Cardiac fibroblast (primary cell): ENCODE results near the gene USP5.
A peak's percentile ranks its signal among the peaks of the same experiment; 100 is the strongest.

ENCODE experiments used
- DNase-seq, 2 donors: peaks; one replicate each; pipeline versions ENCODE4 v3.0.0 to v3.0.0-alpha.2; 2010; ENCODE audit warnings: low read depth in 2 of 2
- H3K4me3 ChIP-seq, 2 donors: replicated peaks in 1 of 2; 1 replicate in 1 of 2; 2 replicates in 1 of 2; pipeline ENCODE4 v1.5.1; 2011; ENCODE audit warnings: low read depth in 2 of 2, low read length in 2 of 2, mild to moderate bottlenecking in 2 of 2, moderate library complexity in 1 of 2
- TF ChIP-seq, protein P1 (sequence below): IDR thresholded peaks from one replicate; pipeline ENCODE4 v1.5.1; 2011; ENCODE audit warnings: low read depth, mild to moderate bottlenecking, low read length, inconsistent platforms

The USP5 gene

DNA sequence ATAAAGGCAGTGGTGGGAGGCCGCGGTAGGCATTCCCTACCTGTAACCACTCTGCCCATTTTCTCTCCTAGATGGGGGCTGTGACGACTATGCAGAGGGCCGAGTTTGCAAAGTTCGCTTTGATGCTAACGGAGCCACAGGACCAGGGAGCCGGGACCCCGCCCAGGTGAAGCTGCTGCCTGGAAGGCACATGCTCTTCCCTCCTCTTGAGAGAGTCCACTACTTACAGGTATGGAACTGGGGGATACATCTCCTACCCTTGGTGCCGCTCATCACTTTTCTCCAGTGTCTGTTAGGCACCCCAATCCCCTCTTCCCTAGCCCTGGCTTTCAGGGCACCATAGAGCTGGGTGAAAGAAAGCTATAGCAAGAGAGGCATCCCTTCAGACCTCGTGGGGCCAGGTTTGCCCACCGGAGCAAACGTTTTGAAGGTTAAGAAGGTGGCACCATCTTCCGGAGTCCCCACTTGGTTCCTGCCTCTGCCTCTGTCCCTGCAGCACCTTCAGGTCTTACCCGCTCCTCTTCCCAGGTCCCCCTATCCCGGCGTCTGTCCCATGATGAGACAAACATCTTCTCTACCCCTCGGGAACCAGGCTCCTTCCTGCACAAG lies 25.7 kb upstream of the USP5 start:
- DNase-seq: no peak
- TF ChIP-seq, protein P1, sequence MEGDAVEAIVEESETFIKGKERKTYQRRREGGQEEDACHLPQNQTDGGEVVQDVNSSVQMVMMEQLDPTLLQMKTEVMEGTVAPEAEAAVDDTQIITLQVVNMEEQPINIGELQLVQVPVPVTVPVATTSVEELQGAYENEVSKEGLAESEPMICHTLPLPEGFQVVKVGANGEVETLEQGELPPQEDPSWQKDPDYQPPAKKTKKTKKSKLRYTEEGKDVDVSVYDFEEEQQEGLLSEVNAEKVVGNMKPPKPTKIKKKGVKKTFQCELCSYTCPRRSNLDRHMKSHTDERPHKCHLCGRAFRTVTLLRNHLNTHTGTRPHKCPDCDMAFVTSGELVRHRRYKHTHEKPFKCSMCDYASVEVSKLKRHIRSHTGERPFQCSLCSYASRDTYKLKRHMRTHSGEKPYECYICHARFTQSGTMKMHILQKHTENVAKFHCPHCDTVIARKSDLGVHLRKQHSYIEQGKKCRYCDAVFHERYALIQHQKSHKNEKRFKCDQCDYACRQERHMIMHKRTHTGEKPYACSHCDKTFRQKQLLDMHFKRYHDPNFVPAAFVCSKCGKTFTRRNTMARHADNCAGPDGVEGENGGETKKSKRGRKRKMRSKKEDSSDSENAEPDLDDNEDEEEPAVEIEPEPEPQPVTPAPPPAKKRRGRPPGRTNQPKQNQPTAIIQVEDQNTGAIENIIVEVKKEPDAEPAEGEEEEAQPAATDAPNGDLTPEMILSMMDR: no peak

DNA sequence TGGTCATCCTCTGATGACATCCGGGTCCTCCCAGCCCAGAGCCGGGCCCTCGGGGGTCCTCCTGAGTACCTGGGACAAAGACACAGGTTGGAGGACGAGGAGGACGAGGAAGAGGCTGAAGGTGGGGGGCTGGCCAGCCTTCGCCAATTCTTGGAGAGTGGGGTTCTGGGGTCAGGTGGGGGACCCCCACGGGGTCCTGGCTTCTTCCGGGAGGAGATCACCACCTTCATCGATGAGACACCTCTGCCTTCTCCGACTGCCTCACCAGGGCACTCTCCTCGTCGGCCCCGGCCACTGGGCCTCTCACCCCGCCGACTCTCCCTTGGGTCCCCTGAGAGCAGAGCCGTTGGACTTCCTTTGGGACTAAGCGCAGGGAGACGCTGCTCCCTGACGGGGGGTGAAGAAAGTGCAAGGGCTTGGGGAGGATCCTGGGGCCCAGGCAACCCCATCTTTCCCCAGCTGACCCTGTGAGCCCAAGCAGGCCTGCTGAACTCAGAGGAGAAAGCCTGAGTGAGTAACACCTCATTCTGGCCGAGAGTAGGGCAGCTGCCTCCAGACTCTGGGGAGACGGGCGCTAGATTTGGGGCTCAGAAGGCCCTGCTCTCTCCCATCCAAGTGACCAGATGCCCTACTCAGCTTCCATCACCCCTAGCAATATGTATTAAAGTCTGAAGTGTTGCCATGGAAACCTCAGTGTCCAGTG lies 25.1 kb upstream of the USP5 start:
- H3K4me3 ChIP-seq: no peak overlapping the region
- TF ChIP-seq, protein P1: no peak

More for the DNA sequence above, 25.7 kb upstream of the USP5 start:
- H3K4me3 ChIP-seq: no peak overlapping the region

DNA sequence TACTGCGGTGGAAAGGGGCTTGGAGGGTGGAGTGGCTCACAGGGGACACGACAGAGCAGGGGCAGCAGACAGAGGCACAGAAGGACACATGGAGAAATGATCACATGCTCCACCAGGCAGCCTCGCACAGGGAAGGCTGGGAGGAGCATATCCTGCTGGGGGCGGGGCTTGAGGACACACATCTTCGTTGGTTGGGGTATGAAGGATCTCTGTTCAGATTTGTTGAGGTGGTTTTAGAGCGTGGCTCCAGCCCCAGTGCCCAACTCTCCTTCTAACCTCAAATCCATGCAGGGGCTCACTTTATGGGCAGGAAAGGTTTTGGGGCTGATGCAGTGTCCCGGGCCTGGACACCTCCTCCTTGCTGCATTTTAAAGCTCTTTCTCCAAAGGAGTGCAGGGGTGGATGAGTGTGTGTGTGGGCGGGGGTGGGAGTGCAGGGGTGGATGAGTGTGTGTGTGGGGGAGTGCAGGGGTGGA lies 24.5 kb upstream of the USP5 start:
- peak overlapping the region in 1 of 2 donors; percentile 16 for H3K4me3 ChIP-seq
- DNase-seq: peak; percentile 79 to 84
- TF ChIP-seq, protein P1: no peak

More for the DNA sequence above, 25.1 kb upstream of the USP5 start:
- no peak for DNase-seq

DNA sequence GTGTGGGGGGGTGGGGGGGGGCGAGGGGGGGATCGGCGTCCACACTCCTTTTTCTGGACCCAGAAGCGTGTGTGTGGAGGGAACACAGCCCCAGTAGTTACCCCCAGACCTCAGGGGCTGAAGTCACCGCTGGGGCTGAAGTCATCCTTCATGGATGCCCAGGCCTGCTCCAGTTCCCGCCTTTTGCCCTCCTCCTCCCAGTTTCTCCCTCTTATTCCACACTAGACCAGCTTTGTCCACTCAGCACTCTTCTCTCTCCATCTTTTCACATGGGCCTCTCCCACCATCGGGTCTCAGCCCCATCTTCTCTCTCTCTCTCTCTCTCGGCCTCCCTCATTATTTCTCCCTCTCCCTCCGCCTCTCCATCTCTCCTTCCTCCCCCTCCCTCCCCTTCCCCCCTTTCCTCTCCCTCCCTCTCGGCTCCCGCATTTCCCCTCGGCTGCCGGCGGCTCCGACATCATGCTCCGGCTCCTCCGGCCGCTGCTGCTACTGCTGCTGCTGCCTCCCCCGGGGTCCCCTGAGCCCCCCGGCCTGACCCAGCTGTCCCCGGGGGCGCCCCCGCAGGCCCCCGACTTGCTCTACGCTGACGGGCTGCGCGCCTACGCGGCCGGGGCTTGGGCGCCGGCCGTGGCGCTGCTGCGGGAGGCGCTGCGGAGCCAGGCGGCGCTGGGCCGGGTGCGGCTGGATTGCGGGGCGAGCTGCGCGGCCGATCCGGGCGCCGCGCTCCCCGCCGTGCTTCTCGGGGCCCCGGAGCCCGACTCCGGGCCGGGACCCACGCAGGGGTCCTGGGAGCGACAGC lies 23.8 kb upstream of the USP5 start, which contains the start of gene P3H3:
Gene P3H3, plus strand, starts transcription at position 426 of the 799 bp plus-strand sequence. Its CDS starts 34 bp downstream, at position 460.
- peak; percentile 50 to 63 for DNase-seq
- TF ChIP-seq, protein P1: no peak

DNA sequence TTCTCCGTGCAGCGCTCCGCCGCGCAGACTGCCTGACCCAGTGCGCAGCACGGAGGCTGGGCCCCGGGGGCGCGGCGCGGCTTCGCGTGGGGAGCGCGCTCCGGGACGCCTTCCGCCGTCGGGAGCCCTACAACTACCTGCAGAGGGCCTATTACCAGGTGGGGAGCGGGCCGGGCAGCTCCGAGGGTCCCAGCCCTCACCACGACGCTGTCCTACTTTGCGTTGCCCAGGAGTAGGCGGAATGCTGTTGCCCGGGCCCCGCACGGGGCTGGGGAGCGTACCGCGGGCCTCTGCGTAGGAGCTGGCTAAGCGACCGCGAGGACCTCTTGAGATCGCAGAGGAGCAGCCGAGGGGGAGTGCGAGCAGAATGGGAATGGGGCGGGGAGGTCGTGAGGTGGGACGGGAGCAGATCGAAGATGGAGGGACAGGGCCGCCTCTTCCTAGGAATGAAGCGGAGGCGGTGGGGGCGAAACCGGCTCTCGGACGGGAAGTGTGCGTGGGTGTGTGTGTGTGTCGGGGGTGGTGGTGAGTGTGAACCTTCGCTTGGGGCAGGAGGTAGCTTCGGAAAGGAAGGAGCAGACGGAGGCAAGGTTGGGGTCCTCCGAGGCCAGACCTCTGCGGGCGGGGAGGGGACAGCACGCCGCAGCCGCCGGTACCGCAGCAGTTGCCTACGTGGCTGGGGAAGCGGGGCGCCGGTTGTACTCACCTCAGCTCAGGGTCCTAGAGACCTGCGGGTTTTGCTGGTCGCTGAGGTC lies 23.0 kb upstream of the USP5 start:
- TF ChIP-seq, protein P1: no peak
- peak; percentile 56 to 58 for DNase-seq

More for the DNA sequence above, 23.8 kb upstream of the USP5 start, which contains the start of gene P3H3:
- peak within 1 kb of the TSS; percentile 86 to 95 for H3K4me3 ChIP-seq

DNA sequence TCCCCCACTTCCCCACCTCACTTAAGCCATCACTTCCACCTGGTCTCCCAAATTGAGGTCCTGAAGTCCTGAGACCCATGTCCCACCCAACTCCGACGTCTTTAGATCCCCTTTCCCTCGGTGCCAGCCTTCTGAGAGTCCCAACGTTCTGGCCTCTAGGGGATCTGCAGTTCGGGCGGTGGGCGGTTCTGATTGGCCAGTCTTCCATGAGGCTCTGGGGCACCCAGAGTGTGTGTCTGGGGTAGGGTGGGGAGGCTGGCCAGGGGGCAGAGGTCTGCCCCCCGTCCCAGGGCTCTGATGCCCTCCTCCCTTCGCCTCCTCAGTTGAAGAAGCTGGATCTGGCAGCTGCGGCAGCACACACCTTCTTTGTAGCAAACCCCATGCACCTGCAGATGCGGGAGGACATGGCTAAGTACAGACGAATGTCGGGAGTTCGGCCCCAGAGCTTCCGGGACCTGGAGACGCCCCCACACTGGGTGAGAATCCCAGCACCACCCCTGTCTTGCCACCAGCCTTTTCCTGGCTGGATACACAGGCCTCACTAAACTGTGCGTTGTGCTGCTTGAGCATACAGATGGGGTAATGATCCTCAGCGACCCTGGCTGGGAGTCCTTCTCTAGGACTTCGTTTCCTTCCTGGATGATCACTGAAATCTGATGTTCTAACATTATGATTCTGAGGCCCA lies 22.3 kb upstream of the USP5 start:
- H3K4me3 ChIP-seq: peak overlapping the region; percentile 86 to 95
- TF ChIP-seq, protein P1: peak; percentile 20
- no peak for DNase-seq

More for the DNA sequence above, 23.0 kb upstream of the USP5 start:
- peak overlapping the region; percentile 86 to 95 for H3K4me3 ChIP-seq
